Measurements from ENCODE around the gene FRMPD2. TPM values are rescaled to one million over a fixed set of nuclear protein-coding genes. Genes with fewer than 3 reads are reported as not detected.
"Not testable (repeated sequence)": the region's sequence is repeated elsewhere in the genome, so short reads cannot be mapped to it uniquely, and the experiment has no call there.

The FRMPD2 gene
- total RNA-seq, 1 donor from 2014 or later: not detected

GRCh38 chr10:48154211-48155140 lies 120.0 kb downstream of the FRMPD2 start:
- H3K27ac Mint-ChIP-seq (ENCODE audit: unreplicated experiment); H3K9me3 Mint-ChIP-seq (ENCODE audit: unreplicated experiment); H3K4me1 Mint-ChIP-seq (ENCODE audit: unreplicated experiment); DNase-seq (ENCODE audit: low spot score); H3K27me3 Mint-ChIP-seq (ENCODE audit: unreplicated experiment); H3K4me3 Mint-ChIP-seq (ENCODE audit: unreplicated experiment); H3K36me3 Mint-ChIP-seq (ENCODE audit: low read depth, unreplicated experiment): not testable (repeated sequence)

GRCh38 chr10:48147643-48148042 lies 126.9 kb downstream of the FRMPD2 start:
- DNase-seq (ENCODE audit: low spot score); H3K9me3 Mint-ChIP-seq (ENCODE audit: unreplicated experiment); H3K4me3 Mint-ChIP-seq (ENCODE audit: unreplicated experiment); H3K27ac Mint-ChIP-seq (ENCODE audit: unreplicated experiment); H3K27me3 Mint-ChIP-seq (ENCODE audit: unreplicated experiment); H3K4me1 Mint-ChIP-seq (ENCODE audit: unreplicated experiment); H3K36me3 Mint-ChIP-seq (ENCODE audit: low read depth, unreplicated experiment): not testable (repeated sequence)

GRCh38 chr10:48143721-48144642 lies 130.5 kb downstream of the FRMPD2 start:
- DNase-seq (ENCODE audit: low spot score); H3K4me1 Mint-ChIP-seq (ENCODE audit: unreplicated experiment); H3K27me3 Mint-ChIP-seq (ENCODE audit: unreplicated experiment); H3K4me3 Mint-ChIP-seq (ENCODE audit: unreplicated experiment); H3K36me3 Mint-ChIP-seq (ENCODE audit: low read depth, unreplicated experiment); H3K27ac Mint-ChIP-seq (ENCODE audit: unreplicated experiment); H3K9me3 Mint-ChIP-seq (ENCODE audit: unreplicated experiment): not testable (repeated sequence)

- H3K27me3 Mint-ChIP-seq (ENCODE audit: unreplicated experiment); H3K36me3 Mint-ChIP-seq (ENCODE audit: low read depth, unreplicated experiment); H3K27ac Mint-ChIP-seq (ENCODE audit: unreplicated experiment); DNase-seq (ENCODE audit: low spot score); H3K9me3 Mint-ChIP-seq (ENCODE audit: unreplicated experiment); H3K4me1 Mint-ChIP-seq (ENCODE audit: unreplicated experiment); H3K4me3 Mint-ChIP-seq (ENCODE audit: unreplicated experiment): not testable (repeated sequence)
Measured at GRCh38 chr10:48140949-48141348, 133.5 kb downstream of the FRMPD2 start.

GRCh38 chr10:48139953-48140850 lies 134.3 kb downstream of the FRMPD2 start:
- not testable (repeated sequence) for H3K4me3 Mint-ChIP-seq (ENCODE audit: unreplicated experiment); H3K9me3 Mint-ChIP-seq (ENCODE audit: unreplicated experiment); H3K4me1 Mint-ChIP-seq (ENCODE audit: unreplicated experiment); H3K27ac Mint-ChIP-seq (ENCODE audit: unreplicated experiment); H3K27me3 Mint-ChIP-seq (ENCODE audit: unreplicated experiment); H3K36me3 Mint-ChIP-seq (ENCODE audit: low read depth, unreplicated experiment); DNase-seq (ENCODE audit: low spot score)

GRCh38 chr10:48128954-48129353 lies 145.5 kb downstream of the FRMPD2 start:
- not testable (repeated sequence) for H3K27me3 Mint-ChIP-seq (ENCODE audit: unreplicated experiment); H3K9me3 Mint-ChIP-seq (ENCODE audit: unreplicated experiment); H3K27ac Mint-ChIP-seq (ENCODE audit: unreplicated experiment); H3K36me3 Mint-ChIP-seq (ENCODE audit: low read depth, unreplicated experiment); DNase-seq (ENCODE audit: low spot score); H3K4me1 Mint-ChIP-seq (ENCODE audit: unreplicated experiment); H3K4me3 Mint-ChIP-seq (ENCODE audit: unreplicated experiment)

GRCh38 chr10:48126251-48126650 lies 148.2 kb downstream of the FRMPD2 start:
- H3K27me3 Mint-ChIP-seq (ENCODE audit: unreplicated experiment); H3K4me1 Mint-ChIP-seq (ENCODE audit: unreplicated experiment): not testable (repeated sequence)

GRCh38 chr10:48125631-48126030 lies 148.9 kb downstream of the FRMPD2 start:
- not testable (repeated sequence) for H3K9me3 Mint-ChIP-seq (ENCODE audit: unreplicated experiment); H3K36me3 Mint-ChIP-seq (ENCODE audit: low read depth, unreplicated experiment); H3K4me1 Mint-ChIP-seq (ENCODE audit: unreplicated experiment); DNase-seq (ENCODE audit: low spot score); H3K27me3 Mint-ChIP-seq (ENCODE audit: unreplicated experiment); H3K4me3 Mint-ChIP-seq (ENCODE audit: unreplicated experiment); H3K27ac Mint-ChIP-seq (ENCODE audit: unreplicated experiment)

More at GRCh38 chr10:48126251-48126650, 148.2 kb downstream of the FRMPD2 start:
- not testable (repeated sequence) for H3K36me3 Mint-ChIP-seq (ENCODE audit: low read depth, unreplicated experiment); H3K27ac Mint-ChIP-seq (ENCODE audit: unreplicated experiment); H3K4me3 Mint-ChIP-seq (ENCODE audit: unreplicated experiment); DNase-seq (ENCODE audit: low spot score); H3K9me3 Mint-ChIP-seq (ENCODE audit: unreplicated experiment)

- DNase-seq (ENCODE audit: low spot score); H3K36me3 Mint-ChIP-seq (ENCODE audit: low read depth, unreplicated experiment); H3K27ac Mint-ChIP-seq (ENCODE audit: unreplicated experiment); H3K4me1 Mint-ChIP-seq (ENCODE audit: unreplicated experiment); H3K4me3 Mint-ChIP-seq (ENCODE audit: unreplicated experiment); H3K27me3 Mint-ChIP-seq (ENCODE audit: unreplicated experiment); H3K9me3 Mint-ChIP-seq (ENCODE audit: unreplicated experiment): not testable (repeated sequence)
Measured at GRCh38 chr10:48122618-48123017, 151.9 kb downstream of the FRMPD2 start.

- not testable (repeated sequence) for H3K4me3 Mint-ChIP-seq (ENCODE audit: unreplicated experiment); H3K27ac Mint-ChIP-seq (ENCODE audit: unreplicated experiment); DNase-seq (ENCODE audit: low spot score); H3K4me1 Mint-ChIP-seq (ENCODE audit: unreplicated experiment); H3K9me3 Mint-ChIP-seq (ENCODE audit: unreplicated experiment); H3K27me3 Mint-ChIP-seq (ENCODE audit: unreplicated experiment); H3K36me3 Mint-ChIP-seq (ENCODE audit: low read depth, unreplicated experiment)
Measured at GRCh38 chr10:48110277-48110676, 164.2 kb downstream of the FRMPD2 start.

All from endothelial cell (in vitro differentiated cells).